Tibial nerve (tissue), 4 donors: ENCODE results near the gene POLR1G. TPM values are rescaled to one million over a fixed set of nuclear protein-coding genes. Genes with fewer than 3 reads are reported as not detected.

Source experiments
- DNase-seq, 2 donors: peaks; one replicate each; pipeline ENCODE4 v3.0.0-alpha.2; 2019; ENCODE audit warnings: low spot score in 2 of 2
- H3K27ac ChIP-seq, 4 donors: fragments of 200-600 bp; sonication (generic) in 3 of 4; one replicate each; pipeline ENCODE4 v1.5.1; 2017 to 2019; ENCODE audit warnings: mild to moderate bottlenecking in 1 of 4
- H3K27me3 ChIP-seq, 2 donors: fragments of 200-600 bp; sonication (generic) in 1 of 2; one replicate each; pipeline versions ENCODE4 v1.5.1 to v1.6.0; 2017 to 2019
- H3K36me3 ChIP-seq, 3 donors: fragments of 200-600 bp; sonication (generic); one replicate each; pipeline ENCODE4 v1.5.1; 2018 to 2019
- H3K4me1 ChIP-seq, 4 donors: fragments of 200-600 bp; sonication (generic) in 3 of 4; one replicate each; pipeline ENCODE4 v1.5.1; 2017 to 2019
- H3K4me3 ChIP-seq, 4 donors: fragments of 200-600 bp; sonication (generic) in 3 of 4; one replicate each; pipeline ENCODE4 v1.5.1; 2017 to 2019; ENCODE audit warnings: mild to moderate bottlenecking in 1 of 4, moderate library complexity in 1 of 4
- H3K9me3 ChIP-seq, 4 donors: fragments of 200-600 bp; sonication (generic) in 3 of 4; one replicate each; pipeline ENCODE4 v1.5.1; 2017 to 2019
- CTCF ChIP-seq, 5 experiments: fragments of 200-600 bp in 3 of 5; fragments of 450-650 bp in 2 of 5; sonication (generic) in 3 of 5; IDR thresholded peaks; one replicate each; pipeline ENCODE4 v1.5.1; 2016 to 2019; ENCODE audit warnings: antibody characterized with exemption in 5 of 5, mild to moderate bottlenecking in 3 of 5, moderate library complexity in 2 of 5
- EP300 ChIP-seq, 2 donors: sonication (generic); formaldehyde crosslinking; IDR thresholded peaks; one replicate each; pipeline ENCODE4 v1.6.1; 2017; ENCODE audit warnings: antibody characterized with exemption in 2 of 2, mild to moderate bottlenecking in 1 of 2
- POLR2A ChIP-seq, 2 donors: fragments of 450-650 bp; IDR thresholded peaks; one replicate each; pipeline ENCODE4 v1.6.1; 2017; ENCODE audit warnings: antibody characterized with exemption in 2 of 2, mild to moderate bottlenecking in 2 of 2, moderate library complexity in 2 of 2
- WGBS, 2 donors: methylation state at CpG; one replicate each; pipeline ENCODE4 v1.1.5; 2018; 5-methylcytosine and 5-hydroxymethylcytosine counted together
- total RNA-seq, 4 donors: library from RNA; depleted of rRNA; stranded (reverse); fragments of >200 nt; gene quantifications; one replicate each; pipeline ENCODE4 v1.1.0, GENCODE V29; 2016

POLR1G gene
- total RNA-seq, 4 donors from 2014 or later = 2.2 to 10.8 (median 6.2) TPM

GRCh38 chr19:45450012-45450333, 43.5 kb downstream of the POLR1G start:
- TF ChIP-seq POLR2A (IDR thresholded peaks at IDR 0.05) (no peak), EP300 (IDR thresholded peaks at IDR 0.05) (no peak), CTCF (IDR thresholded peaks at IDR 0.05) (no peak)
- H3K9me3 ChIP-seq = no peaks in the 10 kb centered on the region
- H3K4me1 ChIP-seq = peaks cover 0 to 43% (median 17%) of the 10 kb centered on the region in 4 donors
- WGBS, 2 donors = 41 to 42% methylated on average over 5 of the region's 5 CpGs
- H3K36me3 ChIP-seq = no peaks in the 10 kb centered on the region
- no peaks in the 10 kb centered on the region for H3K27me3 ChIP-seq
- peak overlapping the region in 3 of 4 donors; percentile 72 to 96 (median 76) for H3K27ac ChIP-seq
- H3K4me3 ChIP-seq = peak overlapping the region; percentile 36 to 84 (median 49)
- DNase-seq = no peak

DNA sequence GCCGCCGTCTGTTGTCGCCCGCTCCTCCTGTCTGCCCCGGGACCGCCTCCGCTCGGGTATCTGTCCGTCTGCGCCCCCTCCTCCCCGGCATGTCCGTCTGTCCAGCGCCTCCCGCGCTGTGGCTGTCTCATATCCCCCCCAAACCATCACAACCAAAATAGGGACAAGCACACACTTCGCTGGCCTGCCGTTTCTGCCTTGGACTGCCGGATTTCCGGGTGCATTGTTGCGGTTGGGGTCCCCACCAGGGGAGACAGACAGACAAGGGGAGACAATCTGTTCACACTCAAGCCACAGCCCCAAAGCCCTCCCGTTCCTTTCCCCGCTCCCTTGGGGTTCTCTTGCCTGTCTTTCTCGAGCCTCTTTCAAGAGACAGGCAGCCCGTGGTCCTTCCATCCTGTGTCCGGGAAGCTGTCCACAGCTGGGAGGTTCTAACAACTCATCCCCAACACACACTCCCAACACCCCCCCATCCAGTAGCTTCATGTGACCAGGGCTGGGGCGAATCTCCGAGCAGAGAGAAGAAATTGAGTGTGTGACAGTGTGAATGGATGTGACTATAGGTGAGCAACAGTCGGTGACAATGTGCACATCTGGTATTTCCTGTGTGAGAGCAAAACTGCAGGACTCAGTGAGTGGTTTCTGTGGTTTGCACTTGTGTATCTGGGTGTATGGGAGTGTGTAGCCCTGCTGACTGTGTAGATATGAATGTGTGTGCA, 44.8 kb downstream of the POLR1G start:
- no peaks in the 10 kb centered on the region for H3K27me3 ChIP-seq
- peak overlapping the region; percentile 42 to 84 (median 60) for H3K4me3 ChIP-seq
- peak overlapping the region; percentile 52 to 96 (median 82) for H3K27ac ChIP-seq
- H3K36me3 ChIP-seq = no peaks in the 10 kb centered on the region
- no peak for DNase-seq
- no peaks in the 10 kb centered on the region for H3K9me3 ChIP-seq
- WGBS, 2 donors = 7 to 10% methylated on average over 11 to 28 of the region's 28 CpGs
- TF ChIP-seq EP300 (IDR thresholded peaks at IDR 0.05) = no peak
- no peak for TF ChIP-seq POLR2A (IDR thresholded peaks at IDR 0.05)
- TF ChIP-seq CTCF (IDR thresholded peaks at IDR 0.05) = no peak
- H3K4me1 ChIP-seq = peaks cover 0 to 50% (median 29%) of the 10 kb centered on the region in 4 donors

GRCh38 chr19:45451850-45452387, 45.5 kb downstream of the POLR1G start:
- Histone ChIP-seq H3K36me3 (no peaks in the 10 kb centered on the region), H3K27me3 (no peaks in the 10 kb centered on the region), H3K4me1 (peaks cover 0 to 47% (median 30%) of the 10 kb centered on the region in 4 donors), H3K27ac (peak overlapping the region in 2 of 4 donors; percentile 93 to 96), H3K9me3 (no peaks in the 10 kb centered on the region), H3K4me3 (no peak overlapping the region)
- WGBS, 2 donors = 73 to 81% methylated on average over 12 of the region's 12 CpGs
- DNase-seq = no peak
- TF ChIP-seq POLR2A (IDR thresholded peaks at IDR 0.05) (no peak), EP300 (IDR thresholded peaks at IDR 0.05) (no peak), CTCF (IDR thresholded peaks at IDR 0.05) (no peak)

DNA sequence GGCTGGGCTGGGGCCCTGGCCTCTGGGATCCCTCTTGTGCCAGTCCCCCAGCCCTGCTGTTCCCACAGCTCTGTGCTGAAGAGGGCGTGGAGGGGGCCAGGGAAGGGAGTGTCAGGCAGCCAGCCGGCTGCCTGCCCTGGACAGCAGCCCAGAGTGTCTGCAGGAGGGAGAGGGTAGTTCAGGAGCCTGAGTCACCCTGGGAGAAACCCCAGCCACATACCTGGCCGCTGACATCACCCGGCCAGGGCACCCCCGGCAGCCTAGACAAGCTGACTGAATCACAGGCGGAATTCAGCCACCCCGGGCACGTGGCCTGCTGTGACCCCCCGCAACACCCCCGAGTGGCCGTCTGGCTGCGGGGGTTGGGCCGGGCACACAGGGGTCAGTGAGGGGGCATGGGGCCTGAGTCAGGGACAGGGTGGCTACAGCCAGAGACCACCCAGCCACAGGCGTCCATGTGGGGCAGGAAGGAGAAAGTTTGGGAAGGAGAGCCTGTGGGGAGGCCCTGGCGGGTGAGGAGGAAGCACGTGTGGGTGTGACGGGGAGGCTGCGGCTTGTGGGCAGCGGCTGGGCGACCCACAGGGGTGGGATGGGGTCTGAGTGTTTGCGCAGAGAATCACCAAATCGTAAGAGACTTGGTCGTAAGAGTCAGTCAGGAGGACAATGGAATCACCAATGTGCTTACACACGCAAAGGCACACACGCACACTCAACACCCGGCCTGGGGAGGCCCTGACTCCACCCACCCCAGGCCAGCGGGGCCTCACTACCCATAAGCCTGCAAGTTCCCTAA, 49.5 kb downstream of the POLR1G start:
- Histone ChIP-seq H3K4me3 (peak overlapping the region in 1 of 4 donors; percentile 17), H3K9me3 (no peaks in the 10 kb centered on the region), H3K27ac (peak overlapping the region; percentile 46 to 92 (median 77)), H3K36me3 (no peaks in the 10 kb centered on the region), H3K4me1 (peaks cover 0 to 30% (median 21%) of the 10 kb centered on the region in 4 donors), H3K27me3 (no peaks in the 10 kb centered on the region)
- 5 to 7% methylated on average over 14 to 26 of the region's 27 CpGs for WGBS, 2 donors
- TF ChIP-seq POLR2A (IDR thresholded peaks at IDR 0.05) = no peak
- peak in 2 of 5 experiments; percentile 20 to 36 for TF ChIP-seq CTCF (IDR thresholded peaks at IDR 0.05)
- peak; percentile 44 to 88 for TF ChIP-seq EP300 (IDR thresholded peaks at IDR 0.05)
- peak; percentile 67 to 68 for DNase-seq

GRCh38 chr19:45456500-45456815, 50.0 kb downstream of the POLR1G start:
- Histone ChIP-seq H3K4me1 (peaks cover 0 to 25% (median 17%) of the 10 kb centered on the region in 4 donors), H3K27me3 (no peaks in the 10 kb centered on the region), H3K36me3 (no peaks in the 10 kb centered on the region), H3K4me3 (no peak overlapping the region), H3K9me3 (no peaks in the 10 kb centered on the region), H3K27ac (peak overlapping the region in 3 of 4 donors; percentile 69 to 92 (median 85))
- no peak for DNase-seq
- TF ChIP-seq EP300 (IDR thresholded peaks at IDR 0.05) = no peak
- no peak for TF ChIP-seq POLR2A (IDR thresholded peaks at IDR 0.05)
- TF ChIP-seq CTCF (IDR thresholded peaks at IDR 0.05) = no peak
- 46 to 60% methylated on average over 2 of the region's 2 CpGs for WGBS, 2 donors
